Measurements from ENCODE around the gene SMIM33.

DNA sequence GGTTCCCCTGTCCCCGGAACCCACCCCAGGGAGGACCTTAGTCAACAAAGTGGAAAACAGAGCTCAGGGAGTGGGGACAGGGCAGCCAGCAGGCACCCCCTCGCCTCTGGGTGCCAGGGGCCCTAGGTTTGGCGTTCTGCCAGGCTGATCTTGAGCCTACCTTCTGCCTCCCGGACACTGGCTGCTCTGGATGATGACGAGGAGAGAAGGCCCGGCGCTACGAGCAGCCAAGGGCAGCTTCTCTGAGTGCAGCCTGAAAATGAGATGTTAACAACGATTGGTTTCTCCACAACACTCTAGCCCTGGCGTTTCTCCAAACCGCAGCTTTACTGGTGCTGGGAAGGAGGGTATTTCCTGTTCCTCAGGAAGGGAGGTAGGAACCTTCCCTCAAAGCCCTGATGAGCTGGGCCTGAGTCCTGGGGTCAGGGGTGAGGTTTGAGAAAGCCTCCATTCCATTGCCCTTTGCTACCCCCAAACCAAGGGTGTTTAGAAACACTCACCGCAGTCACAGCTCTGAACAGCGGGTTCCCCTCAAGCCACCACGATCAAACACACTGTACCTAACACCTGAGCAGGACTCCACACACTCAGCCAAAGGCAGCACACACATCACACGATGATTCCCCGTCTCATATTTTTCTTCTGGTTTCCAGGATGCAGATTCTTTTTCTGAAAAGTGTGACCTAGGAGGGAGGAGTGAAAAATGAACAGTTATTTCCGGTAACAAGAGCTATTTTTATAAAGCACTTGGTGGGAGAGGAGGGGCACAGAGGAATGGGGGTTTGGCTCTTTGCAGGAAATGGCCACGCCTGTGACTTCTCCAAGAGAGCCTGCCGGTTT is 11.5 kb downstream of the SMIM33 start, which contains the start of gene STING1:
- TF ChIP-seq POLR2A (IDR thresholded peaks at IDR 0.05) (peak; percentile 59), EP300 (IDR thresholded peaks at IDR 0.05; ENCODE audit: low read depth) (peak; percentile 0), POLR2AphosphoS5 (IDR thresholded peaks at IDR 0.05) (peak; percentile 25 to 58 (median 37))
- TF ChIP-seq, protein P1, sequence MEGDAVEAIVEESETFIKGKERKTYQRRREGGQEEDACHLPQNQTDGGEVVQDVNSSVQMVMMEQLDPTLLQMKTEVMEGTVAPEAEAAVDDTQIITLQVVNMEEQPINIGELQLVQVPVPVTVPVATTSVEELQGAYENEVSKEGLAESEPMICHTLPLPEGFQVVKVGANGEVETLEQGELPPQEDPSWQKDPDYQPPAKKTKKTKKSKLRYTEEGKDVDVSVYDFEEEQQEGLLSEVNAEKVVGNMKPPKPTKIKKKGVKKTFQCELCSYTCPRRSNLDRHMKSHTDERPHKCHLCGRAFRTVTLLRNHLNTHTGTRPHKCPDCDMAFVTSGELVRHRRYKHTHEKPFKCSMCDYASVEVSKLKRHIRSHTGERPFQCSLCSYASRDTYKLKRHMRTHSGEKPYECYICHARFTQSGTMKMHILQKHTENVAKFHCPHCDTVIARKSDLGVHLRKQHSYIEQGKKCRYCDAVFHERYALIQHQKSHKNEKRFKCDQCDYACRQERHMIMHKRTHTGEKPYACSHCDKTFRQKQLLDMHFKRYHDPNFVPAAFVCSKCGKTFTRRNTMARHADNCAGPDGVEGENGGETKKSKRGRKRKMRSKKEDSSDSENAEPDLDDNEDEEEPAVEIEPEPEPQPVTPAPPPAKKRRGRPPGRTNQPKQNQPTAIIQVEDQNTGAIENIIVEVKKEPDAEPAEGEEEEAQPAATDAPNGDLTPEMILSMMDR (IDR thresholded peaks at IDR 0.05): no peak
